ENCODE data around the gene CYTL1.

The CYTL1 gene

GRCh38 chr4:4995908-4996265 is 23.4 kb downstream of the CYTL1 start:
- no peak for DNase-seq

GRCh38 chr4:4995103-4995907 is 24.0 kb downstream of the CYTL1 start:
- DNase-seq, result peak; percentile 25

- no peak for DNase-seq
Measured at GRCh38 chr4:4994312-4995097, 24.8 kb downstream of the CYTL1 start.

- DNase-seq, result no peak
Measured at GRCh38 chr4:4992833-4993232, 26.4 kb downstream of the CYTL1 start.

- no peak for DNase-seq
Measured at GRCh38 chr4:4991541-4992099, 27.6 kb downstream of the CYTL1 start.

- DNase-seq, result peak; percentile 83
Measured at GRCh38 chr4:4990857-4991540, 28.3 kb downstream of the CYTL1 start.

- DNase-seq, result no peak
Measured at GRCh38 chr4:4990329-4990728, 28.9 kb downstream of the CYTL1 start.

- DNase-seq, result no peak
Measured at GRCh38 chr4:4989083-4989622, 30.1 kb downstream of the CYTL1 start.

GRCh38 chr4:4987656-4988055 is 31.6 kb downstream of the CYTL1 start:
- no peak for DNase-seq

- DNase-seq, result no peak
Measured at GRCh38 chr4:4986841-4987240, 32.4 kb downstream of the CYTL1 start.

- DNase-seq, result no peak
Measured at GRCh38 chr4:4985844-4986243, 33.4 kb downstream of the CYTL1 start.

- DNase-seq, result no peak
Measured at GRCh38 chr4:4985036-4985435, 34.2 kb downstream of the CYTL1 start.

- DNase-seq, result no peak
Measured at GRCh38 chr4:4984186-4984585, 35.1 kb downstream of the CYTL1 start.

- DNase-seq, result no peak
Measured at GRCh38 chr4:4981827-4982226, 37.4 kb downstream of the CYTL1 start.

- no peak for DNase-seq
Measured at GRCh38 chr4:4981427-4981826, 37.8 kb downstream of the CYTL1 start.

- DNase-seq, result no peak
Measured at GRCh38 chr4:4980621-4981230, 38.5 kb downstream of the CYTL1 start.

- no peak for DNase-seq
Measured at GRCh38 chr4:4979971-4980370, 39.3 kb downstream of the CYTL1 start.

- DNase-seq, result no peak
Measured at GRCh38 chr4:4974727-4975126, 44.5 kb downstream of the CYTL1 start.

GRCh38 chr4:4971796-4972195 is 47.5 kb downstream of the CYTL1 start:
- DNase-seq, result no peak

- DNase-seq, result no peak
Measured at GRCh38 chr4:4969298-4969697, 50.0 kb downstream of the CYTL1 start.

GRCh38 chr4:4968161-4968725 is 51.0 kb downstream of the CYTL1 start:
- DNase-seq, result no peak
